Measurements from ENCODE around the gene NR1H3. TPM values are rescaled to one million over a fixed set of nuclear protein-coding genes. Genes with fewer than 3 reads are reported as not detected.

Gene NR1H3
- polyA plus RNA-seq, 1 of the 3 experiments (the other 2 are of a cell fraction) = 7.3 TPM

DNA sequence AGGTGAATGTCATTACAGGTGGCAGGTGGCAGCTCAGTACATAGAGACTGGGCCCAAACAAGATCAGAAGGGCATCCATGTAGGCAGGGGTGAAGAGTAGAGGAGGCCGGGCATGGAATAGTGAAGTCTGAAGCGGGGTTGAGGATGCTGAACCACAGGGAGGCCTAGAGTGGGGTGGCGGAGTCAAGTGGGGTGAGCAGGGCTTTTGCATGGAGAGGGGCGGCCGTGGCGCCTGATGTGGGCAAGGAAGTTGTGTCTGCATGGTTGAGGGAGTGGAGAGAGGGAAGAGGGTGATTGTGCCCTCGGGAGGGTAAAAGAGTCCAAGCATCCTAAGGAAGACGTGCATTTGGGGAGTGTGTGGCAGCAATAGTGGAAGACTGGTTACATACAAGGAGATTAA is 28.6 kb upstream of the NR1H3 start:
- Histone ChIP-seq H3K4me3 (ENCODE audit: low read depth in 2 of 2, low read length in 1 of 2) (no peak overlapping the region), H3K9ac (no peak overlapping the region), H2AFZ (ENCODE audit: low read depth) (no peak overlapping the region), H3K9me3 (no peaks in the 10 kb centered on the region), H3K36me3 (replicated peaks in 1 of 2; ENCODE audit: control insufficient read depth in 1 of 2, insufficient read depth in 2 of 2, low read length in 1 of 2) (peaks cover 8 to 50% of the 10 kb centered on the region in 2 experiments), H3K4me2 (no peak overlapping the region), H4K20me1 (ENCODE audit: insufficient read depth) (no peaks in the 10 kb centered on the region), H3K79me2 (ENCODE audit: insufficient read depth) (peaks cover 37% of the 10 kb centered on the region), H3K27ac (ENCODE audit: low read depth in 2 of 2, low read length in 1 of 2) (no peak overlapping the region), H3F3A (replicated peaks; ENCODE audit: insufficient read depth) (peaks cover 12% of the 10 kb centered on the region), H3K4me1 (ENCODE audit: control insufficient read depth in 1 of 2, insufficient read depth in 2 of 2, low read depth in 1 of 2, low read length in 1 of 2) (peaks cover 0 to 6% of the 10 kb centered on the region in 2 experiments; a peak in 1 of 4 replicates), H3K27me3 (ENCODE audit: insufficient read depth) (no peaks in the 10 kb centered on the region), H3K9me2 (no peaks in the 10 kb centered on the region)
- TF ChIP-seq GABPA (IDR thresholded peaks at IDR 0.05; ENCODE audit: low read depth) = no peak
- no peak for TF ChIP-seq USF2 (IDR thresholded peaks at IDR 0.05; ENCODE audit: borderline replicate concordance, low read depth, low read length)
- no peak for TF ChIP-seq EP300 (IDR thresholded peaks at IDR 0.05; ENCODE audit: borderline replicate concordance in 1 of 2, low read depth in 1 of 2, low read length in 1 of 2)
- TF ChIP-seq FOXJ3 (CRISPR knock-in tag; IDR thresholded peaks at IDR 0.05) = no peak
- TF ChIP-seq, protein P1, sequence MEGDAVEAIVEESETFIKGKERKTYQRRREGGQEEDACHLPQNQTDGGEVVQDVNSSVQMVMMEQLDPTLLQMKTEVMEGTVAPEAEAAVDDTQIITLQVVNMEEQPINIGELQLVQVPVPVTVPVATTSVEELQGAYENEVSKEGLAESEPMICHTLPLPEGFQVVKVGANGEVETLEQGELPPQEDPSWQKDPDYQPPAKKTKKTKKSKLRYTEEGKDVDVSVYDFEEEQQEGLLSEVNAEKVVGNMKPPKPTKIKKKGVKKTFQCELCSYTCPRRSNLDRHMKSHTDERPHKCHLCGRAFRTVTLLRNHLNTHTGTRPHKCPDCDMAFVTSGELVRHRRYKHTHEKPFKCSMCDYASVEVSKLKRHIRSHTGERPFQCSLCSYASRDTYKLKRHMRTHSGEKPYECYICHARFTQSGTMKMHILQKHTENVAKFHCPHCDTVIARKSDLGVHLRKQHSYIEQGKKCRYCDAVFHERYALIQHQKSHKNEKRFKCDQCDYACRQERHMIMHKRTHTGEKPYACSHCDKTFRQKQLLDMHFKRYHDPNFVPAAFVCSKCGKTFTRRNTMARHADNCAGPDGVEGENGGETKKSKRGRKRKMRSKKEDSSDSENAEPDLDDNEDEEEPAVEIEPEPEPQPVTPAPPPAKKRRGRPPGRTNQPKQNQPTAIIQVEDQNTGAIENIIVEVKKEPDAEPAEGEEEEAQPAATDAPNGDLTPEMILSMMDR (IDR thresholded peaks at IDR 0.05) = no peak
- no peak for TF ChIP-seq TAF1 (IDR thresholded peaks at IDR 0.05; ENCODE audit: borderline replicate concordance, low read depth, low read length)
- TF ChIP-seq RFX5 (IDR thresholded peaks at IDR 0.05; ENCODE audit: low read length) = no peak
- TF ChIP-seq YY1 (IDR thresholded peaks at IDR 0.05; ENCODE audit: low read depth) = no peak
- POLR2A ChIA-PET = no interaction called here
- CTCF ChIA-PET = interaction anchor here (1.4 to 3.1 kb wide), 2 partner anchors 50 to 51 kb away, joined by 4 to 14 read pairs; no protein-coding TSS in a partner anchor
- DNase-seq = peak; percentile 3
- 95% methylated on average over 8 of the region's 8 CpGs for WGBS (ENCODE audit: low lambda C conversion rate)

DNA sequence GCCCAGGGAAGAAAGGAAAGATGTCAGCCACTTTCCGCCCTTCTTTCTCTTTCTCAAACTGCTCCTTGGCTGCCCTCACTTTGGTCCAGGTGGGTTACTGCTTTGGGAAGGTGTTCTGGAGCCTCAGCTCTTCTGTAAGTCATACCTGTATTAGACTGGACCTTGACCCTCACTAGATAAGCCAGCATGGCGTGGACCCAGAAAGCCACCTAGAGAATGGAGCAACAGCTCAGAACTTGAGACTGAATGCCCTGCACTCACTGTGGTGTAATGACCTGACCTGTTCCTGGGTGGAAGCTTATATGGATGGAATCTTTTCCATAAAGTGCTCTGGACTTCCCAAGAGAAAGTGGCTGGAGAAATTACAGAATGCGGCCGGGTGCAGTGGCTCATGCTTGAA is 24.7 kb upstream of the NR1H3 start:
- Histone ChIP-seq H3K36me3 (replicated peaks in 1 of 2; ENCODE audit: control insufficient read depth in 1 of 2, insufficient read depth in 2 of 2, low read length in 1 of 2) (peaks cover 17 to 57% of the 10 kb centered on the region in 2 experiments), H2AFZ (ENCODE audit: low read depth) (no peak overlapping the region), H3K4me1 (ENCODE audit: control insufficient read depth in 1 of 2, insufficient read depth in 2 of 2, low read depth in 1 of 2, low read length in 1 of 2) (peaks cover 2 to 14% of the 10 kb centered on the region in 2 experiments; a peak in 2 of 4 replicates), H3K79me2 (ENCODE audit: insufficient read depth) (peaks cover 10% of the 10 kb centered on the region), H3F3A (replicated peaks; ENCODE audit: insufficient read depth) (peaks cover 33% of the 10 kb centered on the region), H3K4me3 (ENCODE audit: low read depth in 2 of 2, low read length in 1 of 2) (no peak overlapping the region), H3K27ac (ENCODE audit: low read depth in 2 of 2, low read length in 1 of 2) (no peak overlapping the region), H3K4me2 (no peak overlapping the region), H3K27me3 (ENCODE audit: insufficient read depth) (no peaks in the 10 kb centered on the region), H3K9ac (no peak overlapping the region), H3K9me3 (no peaks in the 10 kb centered on the region), H4K20me1 (ENCODE audit: insufficient read depth) (no peaks in the 10 kb centered on the region), H3K9me2 (no peaks in the 10 kb centered on the region)
- ChIA-PET CTCF (interaction anchor here (0.6 to 5.8 kb wide), 11 partner anchors 13 to 179 kb away, joined by 3 to 31 read pairs (median 6); partner anchors contain the start of genes ACP2 and NR1H3), POLR2A (interaction anchor here (0.6 to 3.4 kb wide), 3 partner anchors 16 to 81 kb away, joined by 3 to 12 read pairs (median 10); partner anchors contain the start of gene ACP2)
- no peak for DNase-seq
- 98% methylated on average over 4 of the region's 4 CpGs for WGBS (ENCODE audit: low lambda C conversion rate)
- no peak for TF ChIP-seq SIN3A (IDR thresholded peaks at IDR 0.05; ENCODE audit: borderline replicate concordance, low read depth, low read length)
- TF ChIP-seq TCF12 (IDR thresholded peaks at IDR 0.05) = no peak
- no peak for TF ChIP-seq NRF1 (IDR thresholded peaks at IDR 0.05; ENCODE audit: low read depth, low read length)
- no peak for TF ChIP-seq EZH2phosphoT487 (IDR thresholded peaks at IDR 0.05; ENCODE audit: borderline replicate concordance, low read depth)
- TF ChIP-seq EP300 (IDR thresholded peaks at IDR 0.05; ENCODE audit: borderline replicate concordance in 1 of 2, low read depth in 1 of 2, low read length in 1 of 2) = no peak
- no peak for TF ChIP-seq RAD21 (IDR thresholded peaks at IDR 0.05; ENCODE audit: low read length)
- TF ChIP-seq SMC3 (IDR thresholded peaks at IDR 0.05; ENCODE audit: low read depth, low read length) = no peak
- no peak for TF ChIP-seq FOXJ3 (CRISPR knock-in tag; IDR thresholded peaks at IDR 0.05)
- TF ChIP-seq POLR2AphosphoS5 (IDR thresholded peaks at IDR 0.05; ENCODE audit: low read depth, low read length) = no peak
- TF ChIP-seq, protein P2, sequence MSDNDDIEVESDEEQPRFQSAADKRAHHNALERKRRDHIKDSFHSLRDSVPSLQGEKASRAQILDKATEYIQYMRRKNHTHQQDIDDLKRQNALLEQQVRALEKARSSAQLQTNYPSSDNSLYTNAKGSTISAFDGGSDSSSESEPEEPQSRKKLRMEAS (IDR thresholded peaks at IDR 0.05; ENCODE audit: low read depth) = no peak
- TF ChIP-seq FOXM1 (IDR thresholded peaks at IDR 0.05; ENCODE audit: low read depth) = no peak
- TF ChIP-seq, protein P3, sequence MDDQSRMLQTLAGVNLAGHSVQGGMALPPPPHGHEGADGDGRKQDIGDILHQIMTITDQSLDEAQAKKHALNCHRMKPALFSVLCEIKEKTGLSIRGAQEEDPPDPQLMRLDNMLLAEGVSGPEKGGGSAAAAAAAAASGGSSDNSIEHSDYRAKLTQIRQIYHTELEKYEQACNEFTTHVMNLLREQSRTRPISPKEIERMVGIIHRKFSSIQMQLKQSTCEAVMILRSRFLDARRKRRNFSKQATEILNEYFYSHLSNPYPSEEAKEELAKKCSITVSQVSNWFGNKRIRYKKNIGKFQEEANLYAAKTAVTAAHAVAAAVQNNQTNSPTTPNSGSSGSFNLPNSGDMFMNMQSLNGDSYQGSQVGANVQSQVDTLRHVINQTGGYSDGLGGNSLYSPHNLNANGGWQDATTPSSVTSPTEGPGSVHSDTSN (IDR thresholded peaks at IDR 0.05) = no peak
- TF ChIP-seq RXRA (IDR thresholded peaks at IDR 0.05; ENCODE audit: borderline replicate concordance, low read depth) = no peak
- no peak for TF ChIP-seq CHD2 (IDR thresholded peaks at IDR 0.05; ENCODE audit: low read length, partially characterized antibody)
- TF ChIP-seq, protein P4, sequence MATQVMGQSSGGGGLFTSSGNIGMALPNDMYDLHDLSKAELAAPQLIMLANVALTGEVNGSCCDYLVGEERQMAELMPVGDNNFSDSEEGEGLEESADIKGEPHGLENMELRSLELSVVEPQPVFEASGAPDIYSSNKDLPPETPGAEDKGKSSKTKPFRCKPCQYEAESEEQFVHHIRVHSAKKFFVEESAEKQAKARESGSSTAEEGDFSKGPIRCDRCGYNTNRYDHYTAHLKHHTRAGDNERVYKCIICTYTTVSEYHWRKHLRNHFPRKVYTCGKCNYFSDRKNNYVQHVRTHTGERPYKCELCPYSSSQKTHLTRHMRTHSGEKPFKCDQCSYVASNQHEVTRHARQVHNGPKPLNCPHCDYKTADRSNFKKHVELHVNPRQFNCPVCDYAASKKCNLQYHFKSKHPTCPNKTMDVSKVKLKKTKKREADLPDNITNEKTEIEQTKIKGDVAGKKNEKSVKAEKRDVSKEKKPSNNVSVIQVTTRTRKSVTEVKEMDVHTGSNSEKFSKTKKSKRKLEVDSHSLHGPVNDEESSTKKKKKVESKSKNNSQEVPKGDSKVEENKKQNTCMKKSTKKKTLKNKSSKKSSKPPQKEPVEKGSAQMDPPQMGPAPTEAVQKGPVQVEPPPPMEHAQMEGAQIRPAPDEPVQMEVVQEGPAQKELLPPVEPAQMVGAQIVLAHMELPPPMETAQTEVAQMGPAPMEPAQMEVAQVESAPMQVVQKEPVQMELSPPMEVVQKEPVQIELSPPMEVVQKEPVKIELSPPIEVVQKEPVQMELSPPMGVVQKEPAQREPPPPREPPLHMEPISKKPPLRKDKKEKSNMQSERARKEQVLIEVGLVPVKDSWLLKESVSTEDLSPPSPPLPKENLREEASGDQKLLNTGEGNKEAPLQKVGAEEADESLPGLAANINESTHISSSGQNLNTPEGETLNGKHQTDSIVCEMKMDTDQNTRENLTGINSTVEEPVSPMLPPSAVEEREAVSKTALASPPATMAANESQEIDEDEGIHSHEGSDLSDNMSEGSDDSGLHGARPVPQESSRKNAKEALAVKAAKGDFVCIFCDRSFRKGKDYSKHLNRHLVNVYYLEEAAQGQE (IDR thresholded peaks at IDR 0.05; ENCODE audit: low read depth, low read length) = no peak

All from SK-N-SH (cell line).